Activated CD8-positive, alpha-beta T cell treated with anti-CD3 and anti-CD28 coated beads, Interleukin-2, amount 10 ng/mL, durations not matched to agents 7 days and 5 days (primary cell): ENCODE results near the gene RGS8. TPM values are rescaled to one million over a fixed set of nuclear protein-coding genes. Genes with fewer than 3 reads are reported as not detected.
"Not testable (repeated sequence)": the region's sequence is repeated elsewhere in the genome, so short reads cannot be mapped to it uniquely, and the experiment has no call there.

Experiments
- ATAC-seq: fragments of 150-1000 bp; cut with Tn5 transposase; one replicate; pipeline ENCODE4 v1.10.0; 2021; ENCODE audit warnings: moderate library complexity
- CTCF ChIA-PET: fragments of 350-600 bp; sonication (Branson Sonifier 250); formaldehyde crosslinking; loops from one replicate; lab custom pipeline; 2021; ENCODE audit warnings: antibody characterized with exemption; lab: Charles Lee
- POLR2A ChIA-PET: fragments of 350-600 bp; sonication (Branson Sonifier 250); formaldehyde crosslinking; loops from one replicate; lab custom pipeline; 2021; ENCODE audit warnings: antibody characterized with exemption; lab: Charles Lee
- DNase-seq: peaks from one replicate; pipeline ENCODE4 v3.0.0-alpha.2; 2020
- H3K27ac Mint-ChIP-seq: one replicate; pipeline ENCODE4 v1.8.0; 2021; ENCODE audit warnings: mild to moderate bottlenecking, mixed read lengths
- H3K27me3 Mint-ChIP-seq: one replicate; pipeline ENCODE4 v1.8.0; 2021; ENCODE audit warnings: low read depth, mixed read lengths
- H3K36me3 Mint-ChIP-seq: one replicate; pipeline ENCODE4 v1.8.0; 2021; ENCODE audit warnings: low read depth, mixed read lengths
- H3K4me1 Mint-ChIP-seq: one replicate; pipeline ENCODE4 v1.8.0; 2021; ENCODE audit warnings: low read depth, mixed read lengths
- H3K4me3 Mint-ChIP-seq: one replicate; pipeline ENCODE4 v1.8.0; 2021; ENCODE audit warnings: mild to moderate bottlenecking, mixed read lengths
- H3K9me3 Mint-ChIP-seq: one replicate; pipeline ENCODE4 v1.8.0; 2022; ENCODE audit warnings: mixed read lengths; ENCODE audit not compliant: insufficient read depth
- total RNA-seq, 2 experiments: library from RNA; stranded (reverse); gene quantifications; one replicate each; pipeline ENCODE4 v1.2.3, GENCODE V29; 2021

RGS8 gene
- total RNA-seq, 2 experiments from 2014 or later = not detected

- Mint-ChIP-seq H3K4me1 (no peaks in the 10 kb centered on the region), H3K27me3 (peaks cover 47% of the 10 kb centered on the region), H3K36me3 (no peaks in the 10 kb centered on the region), H3K27ac (no peak overlapping the region), H3K4me3 (no peak overlapping the region), H3K9me3 (no peaks in the 10 kb centered on the region)
- no peak for DNase-seq
- ATAC-seq = no peak
- CTCF ChIA-PET = interaction anchor here (1.0 to 1.2 kb wide), 2 partner anchors 17 to 99 kb away, joined by 3 read pairs; no protein-coding TSS in a partner anchor
- POLR2A ChIA-PET = no interaction called here
These were observed 15.9 kb upstream of the RGS8 start for GRCh38 chr1:182700351-182700709.

GRCh38 chr1:182699393-182700350 is 15.3 kb upstream of the RGS8 start:
- no peak for ATAC-seq
- DNase-seq = no peak
- Mint-ChIP-seq H3K36me3 (no peaks in the 10 kb centered on the region), H3K4me3 (no peak overlapping the region), H3K27ac (no peak overlapping the region), H3K27me3 (peaks cover 47% of the 10 kb centered on the region), H3K4me1 (no peaks in the 10 kb centered on the region), H3K9me3 (no peaks in the 10 kb centered on the region)
- POLR2A ChIA-PET = no interaction called here
- CTCF ChIA-PET = no interaction called here

GRCh38 chr1:182698971-182699370 is 14.6 kb upstream of the RGS8 start:
- Mint-ChIP-seq H3K4me1 (no peaks in the 10 kb centered on the region), H3K36me3 (no peaks in the 10 kb centered on the region), H3K27ac (no peak overlapping the region), H3K9me3 (no peaks in the 10 kb centered on the region), H3K4me3 (no peak overlapping the region), H3K27me3 (peaks cover 42% of the 10 kb centered on the region)
- POLR2A ChIA-PET = no interaction called here
- CTCF ChIA-PET = no interaction called here
- no peak for DNase-seq
- no peak for ATAC-seq

GRCh38 chr1:182693139-182693538 is 8.8 kb upstream of the RGS8 start:
- H3K27me3 Mint-ChIP-seq = peaks cover 32% of the 10 kb centered on the region
- peaks cover 15% of the 10 kb centered on the region for H3K9me3 Mint-ChIP-seq
- H3K27ac Mint-ChIP-seq, CTCF ChIA-PET, H3K4me1 Mint-ChIP-seq, ATAC-seq, H3K4me3 Mint-ChIP-seq, H3K36me3 Mint-ChIP-seq, POLR2A ChIA-PET, DNase-seq: not testable (repeated sequence)

GRCh38 chr1:182690886-182691443 is 6.6 kb upstream of the RGS8 start:
- Mint-ChIP-seq H3K27ac (no peak overlapping the region), H3K36me3 (no peaks in the 10 kb centered on the region), H3K4me1 (no peaks in the 10 kb centered on the region), H3K27me3 (peaks cover 23% of the 10 kb centered on the region), H3K9me3 (peaks cover 15% of the 10 kb centered on the region), H3K4me3 (no peak overlapping the region)
- ATAC-seq = no peak
- POLR2A ChIA-PET = no interaction called here
- CTCF ChIA-PET = interaction anchor here (0.7 to 1.4 kb wide), 3 partner anchors 18 to 1282 kb away, joined by 3 read pairs; no protein-coding TSS in a partner anchor
- no peak for DNase-seq

- H3K36me3 Mint-ChIP-seq = no peaks in the 10 kb centered on the region
- ATAC-seq (no peak), DNase-seq (no peak)
- no peak overlapping the region for H3K4me3 Mint-ChIP-seq
- ChIA-PET POLR2A (no interaction called here), CTCF (interaction anchor here (0.7 to 1.2 kb wide), 2 partner anchors 93 to 377 kb away, joined by 3 read pairs; no protein-coding TSS in a partner anchor)
- peaks cover 24% of the 10 kb centered on the region for H3K27me3 Mint-ChIP-seq
- peaks cover 15% of the 10 kb centered on the region for H3K9me3 Mint-ChIP-seq
- H3K27ac Mint-ChIP-seq = no peak overlapping the region
- no peaks in the 10 kb centered on the region for H3K4me1 Mint-ChIP-seq
These were observed 4.2 kb upstream of the RGS8 start for GRCh38 chr1:182688436-182689205.

- CTCF ChIA-PET = no interaction called here
- Mint-ChIP-seq H3K27me3 (peaks cover 31% of the 10 kb centered on the region), H3K9me3 (peaks cover 7% of the 10 kb centered on the region), H3K36me3 (no peaks in the 10 kb centered on the region), H3K4me3 (no peak overlapping the region), H3K4me1 (no peaks in the 10 kb centered on the region), H3K27ac (no peak overlapping the region)
- POLR2A ChIA-PET = no interaction called here
- ATAC-seq (no peak), DNase-seq (no peak)
These were observed 3.0 kb upstream of the RGS8 start for GRCh38 chr1:182687361-182687760.

GRCh38 chr1:182686446-182686845 is 2.1 kb upstream of the RGS8 start:
- CTCF ChIA-PET = interaction anchor here (1.2 kb wide), 1 partner anchor 52 kb away, joined by 3 read pairs; no protein-coding TSS in a partner anchor

GRCh38 chr1:182685215-182685614 is 828 bp upstream of the RGS8 start:
- POLR2A ChIA-PET = no interaction called here
- no peak overlapping the region for H3K4me3 Mint-ChIP-seq
- CTCF ChIA-PET = interaction anchor here (1.2 kb wide), 1 partner anchor 53 kb away, joined by 3 read pairs; no protein-coding TSS in a partner anchor
- DNase-seq = no peak
- ATAC-seq = no peak
- H3K9me3 Mint-ChIP-seq = no peaks in the 10 kb centered on the region
- H3K27me3 Mint-ChIP-seq = peaks cover 35% of the 10 kb centered on the region
- no peaks in the 10 kb centered on the region for H3K36me3 Mint-ChIP-seq
- H3K27ac Mint-ChIP-seq = no peak overlapping the region
- peaks cover 5% of the 10 kb centered on the region for H3K4me1 Mint-ChIP-seq

More at GRCh38 chr1:182686446-182686845, 2.1 kb upstream of the RGS8 start:
- H3K27me3 Mint-ChIP-seq = peaks cover 34% of the 10 kb centered on the region
- ATAC-seq = no peak
- POLR2A ChIA-PET = no interaction called here
- no peaks in the 10 kb centered on the region for H3K4me1 Mint-ChIP-seq
- no peak for DNase-seq
- H3K9me3 Mint-ChIP-seq = peaks cover 7% of the 10 kb centered on the region
- H3K4me3 Mint-ChIP-seq = no peak overlapping the region
- H3K36me3 Mint-ChIP-seq = no peaks in the 10 kb centered on the region
- no peak overlapping the region for H3K27ac Mint-ChIP-seq

GRCh38 chr1:182682898-182683501 is 1.4 kb downstream of the RGS8 start:
- ChIA-PET POLR2A (no interaction called here), CTCF (interaction anchor here (1.2 to 1.6 kb wide), 3 partner anchors 16 to 87 kb away, joined by 3 to 4 read pairs (median 3); no protein-coding TSS in a partner anchor)
- DNase-seq = no peak
- ATAC-seq = no peak
- H3K9me3 Mint-ChIP-seq = no peaks in the 10 kb centered on the region
- peaks cover 5% of the 10 kb centered on the region for H3K4me1 Mint-ChIP-seq
- peaks cover 25% of the 10 kb centered on the region for H3K27me3 Mint-ChIP-seq
- no peaks in the 10 kb centered on the region for H3K36me3 Mint-ChIP-seq
- H3K4me3 Mint-ChIP-seq = no peak overlapping the region
- no peak overlapping the region for H3K27ac Mint-ChIP-seq

GRCh38 chr1:182682406-182682805 is 2.0 kb downstream of the RGS8 start:
- DNase-seq = no peak
- peaks cover 20% of the 10 kb centered on the region for H3K27me3 Mint-ChIP-seq
- POLR2A ChIA-PET = no interaction called here

More at GRCh38 chr1:182682406-182682805, 2.0 kb downstream of the RGS8 start:
- no peaks in the 10 kb centered on the region for H3K9me3 Mint-ChIP-seq
- no peak overlapping the region for H3K27ac Mint-ChIP-seq
- no peaks in the 10 kb centered on the region for H3K36me3 Mint-ChIP-seq
- H3K4me1 Mint-ChIP-seq = peaks cover 5% of the 10 kb centered on the region
- CTCF ChIA-PET = interaction anchor here (1.2 to 1.6 kb wide), 4 partner anchors 15 to 86 kb away, joined by 3 to 4 read pairs (median 3); partner anchors contain the start of gene RGS16
- no peak for ATAC-seq
- no peak overlapping the region for H3K4me3 Mint-ChIP-seq
